HepG2 (cell line): Measurements from ENCODE around the gene HIRA. TPM values are rescaled to one million over a fixed set of nuclear protein-coding genes. Genes with fewer than 3 reads are reported as not detected.

Source experiments
- AGO2 ChIP-seq: fragments of 200-400 bp; formaldehyde crosslinking; optimal IDR thresholded peaks from 2 replicates; pipeline ENCODE3; 2017; ENCODE audit warnings: mild to moderate bottlenecking, low read depth, low read length, moderate library complexity
- ARNTL ChIP-seq: sonication (generic); formaldehyde crosslinking; IDR thresholded peaks from 2 replicates; pipeline ENCODE4 v1.4.0; 2020; ENCODE audit warnings: mild to moderate bottlenecking, missing genetic modification reagents
- ATAD3A ChIP-seq: sonication (generic); formaldehyde crosslinking; IDR thresholded peaks from 2 replicates; pipeline ENCODE4 v1.4.0; 2020; ENCODE audit warnings: missing genetic modification reagents
- CBX2 ChIP-seq, 2 experiments: fragments of 200-600 bp in 1 of 2; sonication (generic); formaldehyde crosslinking in 1 of 2; IDR thresholded peaks; 2 replicates each; pipeline versions ENCODE4 v1.7.0 to v1.8.1; 2018 to 2022; ENCODE audit warnings: low read depth in 2 of 2, low read length in 1 of 2, mild to moderate bottlenecking in 1 of 2, missing genetic modification reagents in 1 of 2
- KDM3A ChIP-seq: IDR thresholded peaks from 2 replicates; pipeline ENCODE4 v1.6.1; 2018; ENCODE audit warnings: low read depth, missing compliant biosample characterization
- KLF15 ChIP-seq: sonication (generic); formaldehyde crosslinking; IDR thresholded peaks from 2 replicates; pipeline ENCODE4 v1.8.1; 2023; ENCODE audit warnings: borderline replicate concordance, mild to moderate bottlenecking, inconsistent platforms, missing genetic modification reagents, mixed read lengths
- KLF9 ChIP-seq: IDR thresholded peaks from 2 replicates; pipeline ENCODE4 v1.6.1; 2016; ENCODE audit warnings: low read depth
- RORA ChIP-seq: sonication (generic); formaldehyde crosslinking; IDR thresholded peaks from 2 replicates; pipeline ENCODE4 v1.5.0; 2020; ENCODE audit warnings: mild to moderate bottlenecking, missing genetic modification reagents, moderate library complexity
- RXRB ChIP-seq: IDR thresholded peaks from 2 replicates; pipeline ENCODE4 v1.6.1; 2016; ENCODE audit warnings: borderline replicate concordance, missing genetic modification reagents, missing compliant biosample characterization
- SRSF1 ChIP-seq: fragments of 200-400 bp; formaldehyde crosslinking; optimal IDR thresholded peaks from 2 replicates; pipeline ENCODE3; 2017; ENCODE audit warnings: mild to moderate bottlenecking, low read depth, low read length, moderate library complexity
- TBL1XR1 ChIP-seq: fragments of 150-350 bp; IDR thresholded peaks from 2 replicates; pipeline ENCODE4 v1.6.1; 2014; ENCODE audit warnings: borderline replicate concordance, low read length; ENCODE audit not compliant: partially characterized antibody
- ZMYM4 ChIP-seq: sonication (generic); formaldehyde crosslinking; IDR thresholded peaks from 2 replicates; pipeline ENCODE4 v1.8.1; 2023; ENCODE audit warnings: mild to moderate bottlenecking, missing genetic modification reagents
- ZNF317 ChIP-seq: sonication (generic); formaldehyde crosslinking; IDR thresholded peaks from 2 replicates; pipeline ENCODE4 v1.5.0; 2020; ENCODE audit warnings: mild to moderate bottlenecking, missing genetic modification reagents
- ZNF629 ChIP-seq: sonication (generic); formaldehyde crosslinking; conservative IDR thresholded peaks from 2 replicates; pipeline ENCODE4 v1.5.0; 2020; ENCODE audit warnings: missing genetic modification reagents
- ZNF891 ChIP-seq: sonication (generic); formaldehyde crosslinking; IDR thresholded peaks from 2 replicates; pipeline ENCODE4 v1.5.0; 2020; ENCODE audit warnings: mild to moderate bottlenecking, missing genetic modification reagents
- polyA plus RNA-seq, 8 experiments: library from polyadenylated mRNA; depleted of rRNA in 3 of 8; stranded (reverse) in 7 of 8; unstranded in 1 of 8; fragments of >200 nt; fragmentation: Illumina TruSeq in 4 of 8; extraction: Trizol in 4 of 8; gene quantifications; 2 replicates each; pipeline versions ENCODE4 v1.2.1 to v1.2.3, GENCODE V29; 2011 to 2016; ENCODE audit warnings: low read depth in 4 of 8, missing spikeins in 1 of 8, mixed read lengths in 1 of 8; ENCODE audit not compliant: insufficient read depth in 1 of 8
- total RNA-seq, 5 experiments: library from RNA; depleted of rRNA; stranded (reverse); fragments of >200 nt; fragmentation: Illumina TruSeq; extraction: Trizol; gene quantifications; 2 replicates each; pipeline ENCODE4 v1.2.3, GENCODE V29; 2016; ENCODE audit warnings: low read depth in 1 of 5
- TF ChIP-seq, protein P1 (sequence below): sonication (generic); formaldehyde crosslinking; IDR thresholded peaks from 2 replicates; pipeline ENCODE4 v1.8.0; 2023; ENCODE audit warnings: mild to moderate bottlenecking, missing genetic modification reagents
- TF ChIP-seq, protein P2 (sequence below): sonication (generic); formaldehyde crosslinking; IDR thresholded peaks from 2 replicates; pipeline ENCODE4 v1.5.1; 2020; ENCODE audit warnings: mild to moderate bottlenecking, missing genetic modification reagents, borderline replicate concordance
- TF ChIP-seq, protein P3 (sequence below): sonication (generic); formaldehyde crosslinking; IDR thresholded peaks from 2 replicates; pipeline ENCODE4 v1.8.0; 2022; ENCODE audit warnings: mild to moderate bottlenecking, missing genetic modification reagents, moderate library complexity
- TF ChIP-seq, protein P4 (sequence below): sonication (generic); formaldehyde crosslinking; IDR thresholded peaks from 2 replicates; pipeline ENCODE4 v1.4.0; 2020; ENCODE audit warnings: missing genetic modification reagents
- TF ChIP-seq, protein P5 (sequence below): sonication (generic); formaldehyde crosslinking; IDR thresholded peaks from 2 replicates; pipeline ENCODE4 v1.4.0; 2020; ENCODE audit warnings: missing genetic modification reagents

The HIRA gene
- total and polyA plus RNA-seq, 2 of the 13 experiments (the other 11 are each of a cell fraction or from before 2014, with no cell fraction given) = 21.5 to 29.2 TPM

DNA sequence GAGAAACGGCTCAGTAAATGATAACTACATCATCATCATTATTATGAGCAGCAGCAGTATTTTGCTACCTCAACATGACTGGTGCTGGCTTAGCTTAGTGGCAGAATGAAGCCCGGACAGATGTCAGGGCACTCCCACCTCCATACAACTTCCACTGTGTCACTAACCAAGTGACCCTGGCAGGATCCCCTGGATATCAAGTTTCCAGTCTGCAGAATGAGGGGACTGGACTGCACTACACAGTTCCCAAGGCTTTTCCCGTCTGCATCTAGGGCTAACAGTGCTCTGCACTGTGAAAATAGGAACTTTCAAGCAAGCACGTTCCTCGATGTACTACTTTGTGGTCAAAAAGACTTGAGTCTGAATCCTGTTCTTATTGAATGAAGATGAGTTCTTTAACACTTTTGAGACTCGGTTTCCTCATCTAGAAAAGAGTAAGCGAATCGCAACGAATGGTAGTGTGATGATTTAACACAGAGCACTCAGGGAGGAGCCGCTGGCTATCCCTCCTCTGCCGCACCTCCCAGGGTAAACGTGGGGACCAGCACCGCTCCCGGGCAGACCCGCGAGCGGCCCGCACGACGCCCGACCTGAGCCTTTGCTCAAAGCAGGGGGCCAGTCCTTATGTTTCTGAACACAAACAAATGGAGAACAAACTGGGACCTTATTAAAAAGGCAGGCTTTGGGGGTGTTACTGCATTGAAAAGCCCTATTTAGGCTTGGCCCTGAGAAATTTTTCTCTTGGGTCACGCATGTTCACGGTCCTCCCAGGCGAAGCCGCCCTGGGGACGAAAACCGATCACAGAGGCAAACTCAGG, 140.9 kb downstream of the HIRA start (continued):
- TF ChIP-seq, protein P1, sequence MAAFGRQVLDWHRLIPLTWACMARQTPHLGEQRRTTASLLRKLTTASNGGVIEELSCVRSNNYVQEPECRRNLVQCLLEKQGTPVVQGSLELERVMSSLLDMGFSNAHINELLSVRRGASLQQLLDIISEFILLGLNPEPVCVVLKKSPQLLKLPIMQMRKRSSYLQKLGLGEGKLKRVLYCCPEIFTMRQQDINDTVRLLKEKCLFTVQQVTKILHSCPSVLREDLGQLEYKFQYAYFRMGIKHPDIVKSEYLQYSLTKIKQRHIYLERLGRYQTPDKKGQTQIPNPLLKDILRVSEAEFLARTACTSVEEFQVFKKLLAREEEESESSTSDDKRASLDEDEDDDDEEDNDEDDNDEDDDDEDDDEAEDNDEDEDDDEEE (CRISPR knock-in tag) = no peak
- no peak for TF ChIP-seq RXRB (CRISPR knock-in tag)
- TF ChIP-seq KLF9 (CRISPR knock-in tag) = no peak
- TF ChIP-seq KLF15 (CRISPR knock-in tag) = no peak
- no peak for TF ChIP-seq KDM3A (CRISPR knock-in tag)
- TF ChIP-seq, protein P2, sequence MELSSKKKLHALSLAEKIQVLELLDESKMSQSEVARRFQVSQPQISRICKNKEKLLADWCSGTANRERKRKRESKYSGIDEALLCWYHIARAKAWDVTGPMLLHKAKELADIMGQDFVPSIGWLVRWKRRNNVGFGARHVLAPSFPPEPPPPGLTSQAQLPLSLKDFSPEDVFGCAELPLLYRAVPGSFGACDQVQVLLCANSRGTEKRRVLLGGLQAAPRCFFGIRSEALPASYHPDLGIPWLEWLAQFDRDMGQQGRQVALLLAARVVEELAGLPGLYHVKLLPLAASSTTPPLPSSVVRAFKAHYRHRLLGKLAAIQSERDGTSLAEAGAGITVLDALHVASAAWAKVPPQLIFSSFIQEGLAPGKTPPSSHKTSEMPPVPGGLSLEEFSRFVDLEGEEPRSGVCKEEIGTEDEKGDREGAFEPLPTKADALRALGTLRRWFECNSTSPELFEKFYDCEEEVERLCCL = no peak
- TF ChIP-seq, protein P3, sequence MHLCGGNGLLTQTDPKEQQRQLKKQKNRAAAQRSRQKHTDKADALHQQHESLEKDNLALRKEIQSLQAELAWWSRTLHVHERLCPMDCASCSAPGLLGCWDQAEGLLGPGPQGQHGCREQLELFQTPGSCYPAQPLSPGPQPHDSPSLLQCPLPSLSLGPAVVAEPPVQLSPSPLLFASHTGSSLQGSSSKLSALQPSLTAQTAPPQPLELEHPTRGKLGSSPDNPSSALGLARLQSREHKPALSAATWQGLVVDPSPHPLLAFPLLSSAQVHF (CRISPR knock-in tag) = no peak
- 0 out of 2 replicates have a peak, but pooled peaks have one; percentile 7 for TF ChIP-seq ZNF317 (CRISPR knock-in tag)
- TF ChIP-seq RORA = no peak
- TF ChIP-seq CBX2 (IDR thresholded peaks at IDR 0.05; ENCODE audit: low read depth, low read length) = no peak
- no peak for TF ChIP-seq CBX2 (CRISPR knock-in tag; IDR thresholded peaks at IDR 0.05; ENCODE audit: low read depth)
- no peak for TF ChIP-seq ZNF891 (CRISPR knock-in tag)
- no peak for TF ChIP-seq ZMYM4 (CRISPR knock-in tag)
- no peak for TF ChIP-seq TBL1XR1
- no peak for TF ChIP-seq ATAD3A (CRISPR knock-in tag)
- TF ChIP-seq, protein P4, sequence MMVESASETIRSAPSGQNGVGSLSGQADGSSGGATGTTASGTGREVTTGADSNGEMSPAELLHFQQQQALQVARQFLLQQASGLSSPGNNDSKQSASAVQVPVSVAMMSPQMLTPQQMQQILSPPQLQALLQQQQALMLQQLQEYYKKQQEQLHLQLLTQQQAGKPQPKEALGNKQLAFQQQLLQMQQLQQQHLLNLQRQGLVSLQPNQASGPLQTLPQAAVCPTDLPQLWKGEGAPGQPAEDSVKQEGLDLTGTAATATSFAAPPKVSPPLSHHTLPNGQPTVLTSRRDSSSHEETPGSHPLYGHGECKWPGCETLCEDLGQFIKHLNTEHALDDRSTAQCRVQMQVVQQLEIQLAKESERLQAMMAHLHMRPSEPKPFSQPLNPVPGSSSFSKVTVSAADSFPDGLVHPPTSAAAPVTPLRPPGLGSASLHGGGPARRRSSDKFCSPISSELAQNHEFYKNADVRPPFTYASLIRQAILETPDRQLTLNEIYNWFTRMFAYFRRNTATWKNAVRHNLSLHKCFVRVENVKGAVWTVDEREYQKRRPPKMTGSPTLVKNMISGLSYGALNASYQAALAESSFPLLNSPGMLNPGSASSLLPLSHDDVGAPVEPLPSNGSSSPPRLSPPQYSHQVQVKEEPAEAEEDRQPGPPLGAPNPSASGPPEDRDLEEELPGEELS (CRISPR knock-in tag) = no peak
- no peak for TF ChIP-seq SRSF1
- TF ChIP-seq ARNTL (CRISPR knock-in tag) = 0 out of 2 replicates have a peak, but pooled peaks have one; percentile 28
- TF ChIP-seq, protein P5, sequence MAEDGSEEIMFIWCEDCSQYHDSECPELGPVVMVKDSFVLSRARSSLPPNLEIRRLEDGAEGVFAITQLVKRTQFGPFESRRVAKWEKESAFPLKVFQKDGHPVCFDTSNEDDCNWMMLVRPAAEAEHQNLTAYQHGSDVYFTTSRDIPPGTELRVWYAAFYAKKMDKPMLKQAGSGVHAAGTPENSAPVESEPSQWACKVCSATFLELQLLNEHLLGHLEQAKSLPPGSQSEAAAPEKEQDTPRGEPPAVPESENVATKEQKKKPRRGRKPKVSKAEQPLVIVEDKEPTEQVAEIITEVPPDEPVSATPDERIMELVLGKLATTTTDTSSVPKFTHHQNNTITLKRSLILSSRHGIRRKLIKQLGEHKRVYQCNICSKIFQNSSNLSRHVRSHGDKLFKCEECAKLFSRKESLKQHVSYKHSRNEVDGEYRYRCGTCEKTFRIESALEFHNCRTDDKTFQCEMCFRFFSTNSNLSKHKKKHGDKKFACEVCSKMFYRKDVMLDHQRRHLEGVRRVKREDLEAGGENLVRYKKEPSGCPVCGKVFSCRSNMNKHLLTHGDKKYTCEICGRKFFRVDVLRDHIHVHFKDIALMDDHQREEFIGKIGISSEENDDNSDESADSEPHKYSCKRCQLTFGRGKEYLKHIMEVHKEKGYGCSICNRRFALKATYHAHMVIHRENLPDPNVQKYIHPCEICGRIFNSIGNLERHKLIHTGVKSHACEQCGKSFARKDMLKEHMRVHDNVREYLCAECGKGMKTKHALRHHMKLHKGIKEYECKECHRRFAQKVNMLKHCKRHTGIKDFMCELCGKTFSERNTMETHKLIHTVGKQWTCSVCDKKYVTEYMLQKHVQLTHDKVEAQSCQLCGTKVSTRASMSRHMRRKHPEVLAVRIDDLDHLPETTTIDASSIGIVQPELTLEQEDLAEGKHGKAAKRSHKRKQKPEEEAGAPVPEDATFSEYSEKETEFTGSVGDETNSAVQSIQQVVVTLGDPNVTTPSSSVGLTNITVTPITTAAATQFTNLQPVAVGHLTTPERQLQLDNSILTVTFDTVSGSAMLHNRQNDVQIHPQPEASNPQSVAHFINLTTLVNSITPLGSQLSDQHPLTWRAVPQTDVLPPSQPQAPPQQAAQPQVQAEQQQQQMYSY = no peak
- no peak for TF ChIP-seq AGO2
- no peak for TF ChIP-seq ZNF629 (CRISPR knock-in tag)
